HFFc6 (cell line): Measurements from ENCODE around the gene A2ML1. TPM values are rescaled to one million over a fixed set of nuclear protein-coding genes. Genes with fewer than 3 reads are reported as not detected.

Experiments used
- DNase-seq: peaks from one replicate; pipeline ENCODE4 v3.0.0-alpha.2; 2018
- H3K27ac Mint-ChIP-seq: 2 replicates; pipeline ENCODE4 v1.8.0; 2020; ENCODE audit warnings: mild to moderate bottlenecking, mixed read lengths
- H3K27me3 Mint-ChIP-seq: 2 replicates; pipeline ENCODE4 v1.8.0; 2021; ENCODE audit warnings: mild to moderate bottlenecking, moderate library complexity, mixed read lengths; ENCODE audit not compliant: insufficient read depth
- H3K36me3 Mint-ChIP-seq: 2 replicates; pipeline ENCODE4 v1.8.0; 2021; ENCODE audit warnings: low read depth, mixed read lengths
- H3K4me1 Mint-ChIP-seq: 2 replicates; pipeline ENCODE4 v1.8.0; 2020; ENCODE audit warnings: low read depth, mixed read lengths
- H3K4me3 Mint-ChIP-seq: 2 replicates; pipeline ENCODE4 v1.8.0; 2020; ENCODE audit warnings: mild to moderate bottlenecking, moderate library complexity, mixed read lengths
- H3K9me3 Mint-ChIP-seq: 2 replicates; pipeline ENCODE4 v1.8.0; 2020; ENCODE audit warnings: mild to moderate bottlenecking, mixed read lengths
- total RNA-seq, 6 experiments: library from RNA; stranded (reverse); fragmentation: NEBNext Ultra II Directional; extraction: Animal tissue kit (Norgen Biotek cat#: 25700); gene quantifications; 2 replicates in 1 of 6; 3 replicates in 5 of 6; pipeline ENCODE4 v1.2.3, GENCODE V29; 2021
- TF ChIP-seq, protein P1 (sequence below): fragments of 200-600 bp; sonication (generic); IDR thresholded peaks from 2 replicates; pipeline ENCODE4 v1.5.0; 2021; ENCODE audit warnings: antibody characterized with exemption, mild to moderate bottlenecking

A2ML1 gene
- total RNA-seq, 6 experiments from 2014 or later = not detected

DNA sequence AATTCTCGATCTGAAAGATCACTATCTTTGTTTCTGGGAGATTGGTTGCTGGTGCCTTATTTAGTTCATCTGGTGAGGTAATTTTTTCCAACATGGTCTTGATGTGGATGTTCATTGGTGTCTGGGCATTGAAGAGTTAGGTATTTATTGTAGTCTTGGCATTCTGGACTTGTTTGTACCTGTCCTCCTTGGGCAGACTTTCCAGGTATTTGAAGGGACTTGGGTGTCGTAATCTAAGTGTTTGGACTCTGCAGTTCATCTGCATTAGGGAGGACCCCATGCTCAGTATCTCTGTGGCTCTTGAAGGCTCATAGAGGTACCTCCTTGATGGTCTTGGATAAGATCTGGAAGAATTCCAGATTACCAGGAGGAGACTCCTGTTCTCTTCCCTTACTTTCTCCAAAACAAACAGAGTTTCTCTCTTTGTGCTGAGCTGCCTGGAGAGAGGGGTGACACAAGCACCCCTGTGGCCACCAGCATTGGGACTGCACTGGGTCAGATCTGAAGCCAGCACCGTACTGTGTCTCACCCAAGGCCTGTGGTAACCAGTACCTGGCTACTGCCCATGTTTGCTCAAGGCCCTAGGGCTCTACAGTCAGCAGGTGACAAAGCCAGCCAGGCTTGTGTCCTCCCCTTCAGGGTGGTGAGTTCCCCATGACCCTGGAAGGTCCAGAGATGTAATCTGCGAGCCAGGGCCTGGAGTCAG is 5.3 kb downstream of the A2ML1 start:
- no peak overlapping the region for H3K4me3 Mint-ChIP-seq
- TF ChIP-seq, protein P1, sequence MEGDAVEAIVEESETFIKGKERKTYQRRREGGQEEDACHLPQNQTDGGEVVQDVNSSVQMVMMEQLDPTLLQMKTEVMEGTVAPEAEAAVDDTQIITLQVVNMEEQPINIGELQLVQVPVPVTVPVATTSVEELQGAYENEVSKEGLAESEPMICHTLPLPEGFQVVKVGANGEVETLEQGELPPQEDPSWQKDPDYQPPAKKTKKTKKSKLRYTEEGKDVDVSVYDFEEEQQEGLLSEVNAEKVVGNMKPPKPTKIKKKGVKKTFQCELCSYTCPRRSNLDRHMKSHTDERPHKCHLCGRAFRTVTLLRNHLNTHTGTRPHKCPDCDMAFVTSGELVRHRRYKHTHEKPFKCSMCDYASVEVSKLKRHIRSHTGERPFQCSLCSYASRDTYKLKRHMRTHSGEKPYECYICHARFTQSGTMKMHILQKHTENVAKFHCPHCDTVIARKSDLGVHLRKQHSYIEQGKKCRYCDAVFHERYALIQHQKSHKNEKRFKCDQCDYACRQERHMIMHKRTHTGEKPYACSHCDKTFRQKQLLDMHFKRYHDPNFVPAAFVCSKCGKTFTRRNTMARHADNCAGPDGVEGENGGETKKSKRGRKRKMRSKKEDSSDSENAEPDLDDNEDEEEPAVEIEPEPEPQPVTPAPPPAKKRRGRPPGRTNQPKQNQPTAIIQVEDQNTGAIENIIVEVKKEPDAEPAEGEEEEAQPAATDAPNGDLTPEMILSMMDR = no peak
- peaks cover 6% of the 10 kb centered on the region; the same call in 1 of the 2 replicates for H3K4me1 Mint-ChIP-seq
- peaks cover 21% of the 10 kb centered on the region for H3K27me3 Mint-ChIP-seq
- no peak for DNase-seq
- H3K27ac Mint-ChIP-seq = no peak overlapping the region
- H3K9me3 Mint-ChIP-seq = no peaks in the 10 kb centered on the region
- no peaks in the 10 kb centered on the region for H3K36me3 Mint-ChIP-seq

DNA sequence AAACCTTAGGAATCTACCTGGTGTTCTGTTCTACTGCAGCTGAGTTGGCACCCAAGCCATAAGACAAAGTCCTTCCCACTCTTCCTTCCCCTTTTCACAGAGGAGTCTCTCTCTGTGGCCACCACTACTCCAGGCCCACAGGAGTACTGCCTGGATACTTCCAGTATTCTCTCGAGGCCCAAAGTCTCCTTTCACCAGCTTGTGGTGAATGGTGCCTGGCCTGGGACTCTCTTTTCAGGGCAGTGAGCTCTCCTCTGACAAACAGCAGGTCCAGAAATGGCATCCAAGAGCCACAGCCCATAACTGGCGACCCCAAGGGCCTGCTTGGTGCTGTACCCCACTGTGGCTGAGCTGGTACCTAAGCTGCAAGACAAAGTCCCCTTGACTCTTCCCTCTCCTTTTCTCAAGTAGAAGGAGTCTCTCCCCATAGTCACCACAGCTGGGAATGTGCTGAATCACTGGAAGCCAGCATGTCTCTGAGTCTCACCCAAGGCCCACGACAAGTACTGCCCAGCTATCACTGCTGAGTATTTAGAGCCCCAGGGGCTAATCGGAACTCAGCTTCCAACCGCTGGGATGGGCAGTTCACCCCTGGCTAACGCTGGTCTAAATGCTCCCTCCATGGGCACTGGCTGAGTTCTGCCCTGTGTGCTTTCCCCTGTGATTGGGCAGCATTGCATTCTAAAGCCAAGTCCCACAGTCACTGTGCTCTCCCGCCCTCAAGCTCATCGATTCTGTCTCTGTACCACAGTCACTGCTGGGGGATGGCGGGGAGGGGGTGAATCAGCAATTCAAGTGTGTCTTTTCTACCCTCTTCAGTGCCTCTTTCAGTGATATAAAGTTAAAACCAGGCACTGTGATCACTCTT is 6.1 kb downstream of the A2ML1 start:
- H3K4me3 Mint-ChIP-seq = no peak overlapping the region
- H3K27me3 Mint-ChIP-seq = peaks cover 24% of the 10 kb centered on the region
- H3K9me3 Mint-ChIP-seq = no peaks in the 10 kb centered on the region; the same call in 1 of the 2 replicates
- no peaks in the 10 kb centered on the region for H3K36me3 Mint-ChIP-seq
- H3K27ac Mint-ChIP-seq = no peak overlapping the region
- TF ChIP-seq, protein P1 = no peak
- no peak for DNase-seq
- peaks cover 6% of the 10 kb centered on the region; the same call in 1 of the 2 replicates for H3K4me1 Mint-ChIP-seq

DNA sequence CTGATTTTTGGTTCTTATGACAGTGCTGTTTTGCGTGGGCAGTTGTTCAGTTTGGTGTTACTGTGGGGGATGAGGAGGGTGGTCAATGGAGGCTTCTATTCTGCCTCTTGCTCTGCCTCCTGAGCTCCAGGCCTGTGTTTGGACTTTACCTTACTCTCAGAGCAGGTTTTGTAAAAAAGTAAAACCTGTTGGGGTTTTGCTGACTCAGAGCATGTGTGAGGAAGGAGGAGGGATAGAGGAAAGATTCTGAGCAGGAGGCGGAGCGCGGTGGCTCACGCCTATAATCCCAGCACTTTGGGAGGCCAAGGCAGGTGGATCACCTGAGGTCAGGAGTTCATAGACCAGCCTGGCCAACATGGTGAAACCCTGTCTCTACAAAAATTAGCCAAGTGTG is 6.7 kb downstream of the A2ML1 start:
- Mint-ChIP-seq H3K4me1 (peaks cover 6% of the 10 kb centered on the region; the same call in 1 of the 2 replicates), H3K27ac (no peak overlapping the region), H3K9me3 (no peaks in the 10 kb centered on the region; the same call in 1 of the 2 replicates), H3K4me3 (no peak overlapping the region), H3K36me3 (no peaks in the 10 kb centered on the region), H3K27me3 (peaks cover 25% of the 10 kb centered on the region)
- DNase-seq = no peak
- TF ChIP-seq, protein P1 = no peak

DNA sequence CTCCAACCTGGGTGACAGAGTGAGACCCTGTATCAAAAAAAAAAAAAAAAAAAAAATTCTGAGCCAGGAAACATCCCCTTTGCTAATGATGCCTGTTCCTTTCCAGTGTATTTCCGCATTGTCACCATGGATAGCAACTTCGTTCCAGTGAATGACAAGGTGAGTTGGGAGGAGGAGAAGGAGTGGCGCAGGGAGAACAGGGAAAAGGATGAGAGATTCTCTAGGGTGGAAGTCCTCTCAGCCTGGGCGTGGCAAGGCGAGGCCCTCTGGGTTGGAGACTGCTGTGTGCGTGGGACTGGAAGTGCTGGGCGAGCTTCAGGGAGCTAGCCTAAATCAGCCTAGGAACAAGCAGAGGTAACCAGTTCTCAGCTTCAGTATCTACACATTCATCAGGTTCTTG is 7.2 kb downstream of the A2ML1 start:
- TF ChIP-seq, protein P1 = no peak
- Mint-ChIP-seq H3K4me3 (no peak overlapping the region), H3K27ac (no peak overlapping the region), H3K4me1 (peaks cover 6% of the 10 kb centered on the region; the same call in 1 of the 2 replicates), H3K36me3 (no peaks in the 10 kb centered on the region), H3K9me3 (no peaks in the 10 kb centered on the region; the same call in 1 of the 2 replicates), H3K27me3 (peaks cover 26% of the 10 kb centered on the region)
- no peak for DNase-seq

DNA sequence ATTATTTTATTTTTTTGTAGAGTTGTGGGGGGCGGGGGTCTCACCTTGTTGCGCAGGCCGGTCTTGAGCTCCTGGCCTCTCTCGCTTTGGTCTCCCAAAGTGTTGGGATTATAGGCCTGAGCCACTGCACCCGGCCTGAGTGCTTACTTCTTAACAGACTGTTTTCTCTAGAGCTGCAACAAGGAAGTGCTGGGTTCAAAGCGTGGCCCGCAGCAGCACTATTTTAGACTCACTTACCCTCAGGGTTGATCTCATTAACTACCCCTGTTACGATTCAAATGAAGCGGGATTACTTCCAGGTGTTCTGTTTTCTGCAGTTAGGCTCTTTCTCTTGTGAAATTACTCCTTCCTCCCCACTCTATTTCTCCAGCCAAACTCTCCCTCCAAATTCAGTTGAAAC is 8.7 kb downstream of the A2ML1 start:
- TF ChIP-seq, protein P1 = no peak
- DNase-seq = no peak
- Mint-ChIP-seq H3K27me3 (peaks cover 28% of the 10 kb centered on the region), H3K4me1 (peaks cover 6% of the 10 kb centered on the region; the same call in 1 of the 2 replicates), H3K36me3 (no peaks in the 10 kb centered on the region), H3K9me3 (no peaks in the 10 kb centered on the region; the same call in 1 of the 2 replicates), H3K27ac (no peak overlapping the region), H3K4me3 (no peak overlapping the region)
